CD4-positive, alpha-beta T cell treated with Interferon alpha-2 for 1 hour (primary cell): ENCODE data around the gene KCNB1.

Experiments used
- DNase-seq, 2 donors: peaks; one replicate each; pipeline ENCODE4 v3.0.0-alpha.2; 2020 to 2022

KCNB1 gene

GRCh38 chr20:49384437-49385434 is 97.7 kb downstream of the KCNB1 start:
- DNase-seq: peak; percentile 30 to 60

- DNase-seq: no peak
These were observed 100.6 kb downstream of the KCNB1 start for GRCh38 chr20:49381558-49382493.

GRCh38 chr20:49380337-49380780 is 102.1 kb downstream of the KCNB1 start:
- DNase-seq: no peak

- no peak for DNase-seq
These were observed 103.1 kb downstream of the KCNB1 start for GRCh38 chr20:49379338-49379737.

GRCh38 chr20:49377326-49377725 is 105.1 kb downstream of the KCNB1 start:
- DNase-seq: no peak

- no peak for DNase-seq
These were observed 107.3 kb downstream of the KCNB1 start for GRCh38 chr20:49375170-49375569.

- DNase-seq: no peak
These were observed 110.3 kb downstream of the KCNB1 start for GRCh38 chr20:49372095-49372734.

- no peak for DNase-seq
These were observed 113.9 kb downstream of the KCNB1 start for GRCh38 chr20:49368596-49368995.

GRCh38 chr20:49367113-49367512 is 115.4 kb downstream of the KCNB1 start:
- no peak for DNase-seq

GRCh38 chr20:49366687-49367086 is 115.8 kb downstream of the KCNB1 start:
- no peak for DNase-seq

GRCh38 chr20:49361862-49362660 is 120.4 kb downstream of the KCNB1 start:
- no peak for DNase-seq

- DNase-seq: no peak
These were observed 122.1 kb downstream of the KCNB1 start for GRCh38 chr20:49360242-49360968.

- DNase-seq: no peak
These were observed 125.8 kb downstream of the KCNB1 start for GRCh38 chr20:49356676-49357075.

- DNase-seq: no peak
These were observed 127.8 kb downstream of the KCNB1 start for GRCh38 chr20:49354673-49355072.

- no peak for DNase-seq
These were observed 129.1 kb downstream of the KCNB1 start for GRCh38 chr20:49353348-49353747.

GRCh38 chr20:49352751-49353150 is 129.7 kb downstream of the KCNB1 start:
- DNase-seq: no peak

GRCh38 chr20:49351775-49352174 is 130.7 kb downstream of the KCNB1 start:
- DNase-seq: no peak

GRCh38 chr20:49349694-49350252 is 132.7 kb downstream of the KCNB1 start:
- DNase-seq: no peak

GRCh38 chr20:49349078-49349477 is 133.4 kb downstream of the KCNB1 start:
- DNase-seq: no peak

- DNase-seq: no peak
These were observed 133.9 kb downstream of the KCNB1 start for GRCh38 chr20:49348563-49348962.

GRCh38 chr20:49347156-49347555 is 135.3 kb downstream of the KCNB1 start:
- DNase-seq: no peak
